ENCODE data around the gene CCDC149.

- TF ChIP-seq JUN (IDR thresholded peaks at IDR 0.05) (no peak), CEBPB (IDR thresholded peaks at IDR 0.05) (no peak), CBX8 (IDR thresholded peaks at IDR 0.05) (no peak), PHF8 (IDR thresholded peaks at IDR 0.05; ENCODE audit: borderline replicate concordance, low read depth) (no peak), MAFK (IDR thresholded peaks at IDR 0.05; ENCODE audit: partially characterized antibody) (no peak), MAX (IDR thresholded peaks at IDR 0.05) (no peak), HOXA7 (CRISPR knock-in tag; IDR thresholded peaks at IDR 0.05) (no peak)
- TF ChIP-seq, protein P1, sequence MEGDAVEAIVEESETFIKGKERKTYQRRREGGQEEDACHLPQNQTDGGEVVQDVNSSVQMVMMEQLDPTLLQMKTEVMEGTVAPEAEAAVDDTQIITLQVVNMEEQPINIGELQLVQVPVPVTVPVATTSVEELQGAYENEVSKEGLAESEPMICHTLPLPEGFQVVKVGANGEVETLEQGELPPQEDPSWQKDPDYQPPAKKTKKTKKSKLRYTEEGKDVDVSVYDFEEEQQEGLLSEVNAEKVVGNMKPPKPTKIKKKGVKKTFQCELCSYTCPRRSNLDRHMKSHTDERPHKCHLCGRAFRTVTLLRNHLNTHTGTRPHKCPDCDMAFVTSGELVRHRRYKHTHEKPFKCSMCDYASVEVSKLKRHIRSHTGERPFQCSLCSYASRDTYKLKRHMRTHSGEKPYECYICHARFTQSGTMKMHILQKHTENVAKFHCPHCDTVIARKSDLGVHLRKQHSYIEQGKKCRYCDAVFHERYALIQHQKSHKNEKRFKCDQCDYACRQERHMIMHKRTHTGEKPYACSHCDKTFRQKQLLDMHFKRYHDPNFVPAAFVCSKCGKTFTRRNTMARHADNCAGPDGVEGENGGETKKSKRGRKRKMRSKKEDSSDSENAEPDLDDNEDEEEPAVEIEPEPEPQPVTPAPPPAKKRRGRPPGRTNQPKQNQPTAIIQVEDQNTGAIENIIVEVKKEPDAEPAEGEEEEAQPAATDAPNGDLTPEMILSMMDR (IDR thresholded peaks at IDR 0.05): no peak
- TF ChIP-seq, protein P2, sequence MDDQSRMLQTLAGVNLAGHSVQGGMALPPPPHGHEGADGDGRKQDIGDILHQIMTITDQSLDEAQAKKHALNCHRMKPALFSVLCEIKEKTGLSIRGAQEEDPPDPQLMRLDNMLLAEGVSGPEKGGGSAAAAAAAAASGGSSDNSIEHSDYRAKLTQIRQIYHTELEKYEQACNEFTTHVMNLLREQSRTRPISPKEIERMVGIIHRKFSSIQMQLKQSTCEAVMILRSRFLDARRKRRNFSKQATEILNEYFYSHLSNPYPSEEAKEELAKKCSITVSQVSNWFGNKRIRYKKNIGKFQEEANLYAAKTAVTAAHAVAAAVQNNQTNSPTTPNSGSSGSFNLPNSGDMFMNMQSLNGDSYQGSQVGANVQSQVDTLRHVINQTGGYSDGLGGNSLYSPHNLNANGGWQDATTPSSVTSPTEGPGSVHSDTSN (IDR thresholded peaks at IDR 0.05): no peak
Measured at GRCh38 chr4:24894846-24895245, 18.0 kb downstream of the CCDC149 start.
